B cell (primary cell): Measurements from ENCODE around the gene BIRC2. TPM values are rescaled to one million over a fixed set of nuclear protein-coding genes. Genes with fewer than 3 reads are reported as not detected.

ENCODE experiments used
- ATAC-seq: fragments of 200-7000 bp; cut with Tn5 transposase; one replicate; pipeline ENCODE4 v1.10.0; 2021; ENCODE audit warnings: low read depth, mild to moderate bottlenecking, moderate number of reproducible peaks, moderate library complexity
- CTCF ChIA-PET: fragments of 350-600 bp; sonication (Branson Sonifier 250); formaldehyde crosslinking; loops from one replicate; lab custom pipeline; 2021; ENCODE audit warnings: antibody characterized with exemption, inconsistent platforms; lab: Charles Lee
- POLR2A ChIA-PET: fragments of 350-600 bp; sonication (Branson Sonifier 250); formaldehyde crosslinking; loops from one replicate; lab custom pipeline; 2021; ENCODE audit warnings: antibody characterized with exemption; lab: Charles Lee
- DNase-seq: peaks from one replicate; pipeline ENCODE4 v3.0.0; 2013
- H2AFZ ChIP-seq: 2 replicates; pipeline ENCODE4 v1.6.1; 2012; ENCODE audit warnings: mild to moderate bottlenecking, low read depth, low read length; ENCODE audit not compliant: insufficient read depth, poor library complexity, severe bottlenecking
- H3K27ac ChIP-seq, 2 donors: 1 replicate in 1 of 2; 2 replicates in 1 of 2; pipeline ENCODE4 v1.5.1; 2012 to 2013; ENCODE audit warnings: low read length in 2 of 2, mild to moderate bottlenecking in 2 of 2, moderate library complexity in 1 of 2
- H3K27me3 ChIP-seq, 4 experiments: fragments of 200-600 bp in 1 of 4; sonication (generic) in 1 of 4; replicated peaks in 1 of 4; 1 replicate in 2 of 4; 2 replicates in 2 of 4; pipeline versions ENCODE4 v1.6.1 to v1.7.0; 2013 to 2016; ENCODE audit warnings: low read length in 3 of 4, mild to moderate bottlenecking in 2 of 4, mixed read lengths in 1 of 4, moderate library complexity in 1 of 4; ENCODE audit not compliant: insufficient read depth in 4 of 4, control insufficient read depth in 3 of 4; ENCODE audit errors: control extremely low read depth in 1 of 4
- H3K36me3 ChIP-seq, 2 experiments: replicated peaks in 1 of 2; 1 replicate in 1 of 2; 2 replicates in 1 of 2; pipeline versions ENCODE4 v1.6.1 to v1.7.1; 2013; ENCODE audit warnings: low read length in 1 of 2; ENCODE audit not compliant: insufficient read depth in 2 of 2, control insufficient read depth in 1 of 2; ENCODE audit errors: control extremely low read depth in 1 of 2, extremely low read depth in 1 of 2
- H3K4me1 ChIP-seq, 2 donors: fragments of 200-600 bp in 1 of 2; sonication (generic) in 1 of 2; 1 replicate in 1 of 2; 2 replicates in 1 of 2; pipeline versions ENCODE4 v1.5.1 to v1.6.1; 2013 to 2017; ENCODE audit warnings: low read length in 2 of 2; ENCODE audit not compliant: control insufficient read depth in 2 of 2, insufficient read depth in 2 of 2
- H3K4me2 ChIP-seq: replicated peaks from 2 replicates; pipeline ENCODE3; 2012; ENCODE audit warnings: mild to moderate bottlenecking, low read depth, low read length; ENCODE audit not compliant: poor library complexity, severe bottlenecking
- H3K4me3 ChIP-seq, 5 experiments: fragments of 200-600 bp in 1 of 5; sonication (generic) in 1 of 5; 1 replicate in 3 of 5; 2 replicates in 2 of 5; pipeline versions ENCODE4 v1.5.1 to v1.7.0; 2011 to 2016; ENCODE audit warnings: low read length in 4 of 5, mild to moderate bottlenecking in 4 of 5, low read depth in 2 of 5, control low read depth in 1 of 5, moderate library complexity in 1 of 5; ENCODE audit not compliant: insufficient read depth in 1 of 5; ENCODE audit errors: control extremely low read depth in 1 of 5, extremely low read depth in 1 of 5
- H3K79me2 ChIP-seq: fragments of 200-600 bp; sonication (generic); one replicate; pipeline ENCODE4 v1.6.0; 2016; ENCODE audit warnings: low read length; ENCODE audit not compliant: control insufficient read depth, insufficient read depth
- H3K9ac ChIP-seq: fragments of 200-600 bp; sonication (generic); 2 replicates; pipeline ENCODE4 v1.6.1; 2017; ENCODE audit warnings: mild to moderate bottlenecking, low read length, moderate library complexity
- H3K9me3 ChIP-seq, 3 donors: one replicate each; pipeline versions ENCODE4 v1.6.1 to v1.7.1; 2013; ENCODE audit warnings: low read length in 2 of 3; ENCODE audit not compliant: control insufficient read depth in 2 of 3, insufficient read depth in 1 of 3; ENCODE audit errors: control extremely low read depth in 1 of 3
- H4K20me1 ChIP-seq: 2 replicates; pipeline ENCODE4 v1.6.0; 2012; ENCODE audit warnings: mild to moderate bottlenecking, low read length; ENCODE audit not compliant: insufficient read depth, control insufficient read depth, poor library complexity, severe bottlenecking
- H3K27ac Mint-ChIP-seq: one replicate; pipeline ENCODE4 v1.8.0; 2021; ENCODE audit warnings: mixed read lengths
- H3K27me3 Mint-ChIP-seq: one replicate; pipeline ENCODE4 v1.8.0; 2021; ENCODE audit warnings: mixed read lengths
- H3K4me1 Mint-ChIP-seq: one replicate; pipeline ENCODE4 v1.8.0; 2021; ENCODE audit warnings: mixed read lengths
- H3K4me3 Mint-ChIP-seq: one replicate; pipeline ENCODE4 v1.8.0; 2021; ENCODE audit warnings: mixed read lengths
- H3K9me3 Mint-ChIP-seq: one replicate; pipeline ENCODE4 v1.8.0; 2022; ENCODE audit warnings: mixed read lengths; ENCODE audit not compliant: insufficient read depth
- CTCF ChIP-seq: fragments of 200-600 bp; IDR thresholded peaks from one replicate; pipeline ENCODE4 v1.8.0; 2022; ENCODE audit warnings: antibody characterized with exemption, mild to moderate bottlenecking
- EZH2 ChIP-seq: IDR thresholded peaks from 2 replicates; pipeline ENCODE4 v1.6.1; 2012; ENCODE audit warnings: borderline replicate concordance, low read depth, mild to moderate bottlenecking, moderate library complexity, low read length; ENCODE audit not compliant: insufficient read depth, poor library complexity, severe bottlenecking
- WGBS: methylation state at CpG from one replicate; pipeline ENCODE4 v1.1.5; 2013; ENCODE audit warnings: missing lambda C conversion rate; ENCODE audit not compliant: insufficient coverage; 5-methylcytosine and 5-hydroxymethylcytosine counted together
- intact Hi-C: fragments of 100-400 bp; cut with micrococcal nuclease; formaldehyde crosslinking; loops from one replicate; pipeline ENCODE4 v1.10.0; 2022
- polyA plus RNA-seq: library from polyadenylated mRNA; depleted of rRNA; stranded (reverse); fragments of >200 nt; gene quantifications from 2 replicates; pipeline ENCODE4 v1.2.3, GENCODE V29; 2012
- total RNA-seq, 2 donors: library from RNA; stranded (reverse); fragments of 120-200 nt in 1 of 2; gene quantifications; 1 replicate in 1 of 2; 2 replicates in 1 of 2; pipeline versions ENCODE4 v1.2.3 to v1.2.4, GENCODE V29; 2013 to 2022

The BIRC2 gene
- total and polyA plus RNA-seq, 2 donors (not counting 1 experiment from before 2014, with no cell fraction given), result 20.1 to 51.0 TPM

GRCh38 chr11:102318469-102318868 is 28.5 kb upstream of the BIRC2 start:
- Mint-ChIP-seq H3K27ac (peak overlapping the region; percentile 95), H3K4me3 (peak overlapping the region; percentile 100), H3K27me3 (no peaks in the 10 kb centered on the region), H3K4me1 (peaks cover 60% of the 10 kb centered on the region), H3K9me3 (no peaks in the 10 kb centered on the region)
- ChIA-PET CTCF (interaction anchor here (0.7 to 17.9 kb wide), 10 partner anchors 8 to 178 kb away, joined by 3 to 588 read pairs (median 5); no protein-coding TSS in a partner anchor), POLR2A (interaction anchor here (0.6 to 7.6 kb wide), 10 partner anchors 10 to 30 kb away, joined by 3 to 105 read pairs (median 6); partner anchors contain the start of gene BIRC2)
- no peak for TF ChIP-seq EZH2
- TF ChIP-seq CTCF, result no peak
- intact Hi-C loops, result loop anchor here (1.0 kb wide), 1 partner anchor 30 kb away; no protein-coding TSS in a partner anchor
- H3K4me3 ChIP-seq, result peak overlapping the region; percentile 76 to 100 (median 92)
- H3K36me3 ChIP-seq, result peaks cover 8 to 40% of the 10 kb centered on the region in 2 experiments
- H3K27me3 ChIP-seq, result no peaks in the 10 kb centered on the region
- DNase-seq, result peak; percentile 64
- no peak overlapping the region for H2AFZ ChIP-seq
- H3K9ac ChIP-seq, result peak overlapping the region; percentile 94
- peaks cover 47% of the 10 kb centered on the region for H4K20me1 ChIP-seq
- 0% methylated on average over 1 of the region's 1 CpG for WGBS
- H3K4me2 ChIP-seq, result peak overlapping the region; percentile 77
- peaks cover 72% of the 10 kb centered on the region for H3K79me2 ChIP-seq
- peak overlapping the region; percentile 96 to 98 for H3K27ac ChIP-seq
- peaks cover 48 to 56% of the 10 kb centered on the region in 2 donors for H3K4me1 ChIP-seq
- ATAC-seq, result no peak
- peaks cover 0 to 1% (median 0%) of the 10 kb centered on the region in 3 donors for H3K9me3 ChIP-seq

- intact Hi-C loops, result no loop called here
Measured at GRCh38 chr11:102319544-102319943, 27.5 kb upstream of the BIRC2 start.

More at GRCh38 chr11:102319544-102319943, 27.5 kb upstream of the BIRC2 start:
- Histone ChIP-seq H3K36me3 (peaks cover 12 to 51% of the 10 kb centered on the region in 2 experiments), H3K9ac (peak overlapping the region; percentile 94), H3K27me3 (no peaks in the 10 kb centered on the region), H3K4me3 (peak overlapping the region; percentile 76 to 100 (median 92)), H3K9me3 (peaks cover 0 to 1% (median 0%) of the 10 kb centered on the region in 3 donors), H3K79me2 (peaks cover 72% of the 10 kb centered on the region), H3K4me1 (peaks cover 40 to 55% of the 10 kb centered on the region in 2 donors), H2AFZ (no peak overlapping the region), H4K20me1 (peaks cover 56% of the 10 kb centered on the region), H3K4me2 (peak overlapping the region; percentile 77), H3K27ac (peak overlapping the region; percentile 55 to 98)
- DNase-seq (no peak), ATAC-seq (no peak)
- H3K4me1 Mint-ChIP-seq, result peaks cover 58% of the 10 kb centered on the region
- no peaks in the 10 kb centered on the region for H3K9me3 Mint-ChIP-seq
- TF ChIP-seq EZH2 (no peak), CTCF (no peak)
- no peaks in the 10 kb centered on the region for H3K27me3 Mint-ChIP-seq
- H3K4me3 Mint-ChIP-seq, result peak overlapping the region; percentile 100
- WGBS, result 37% methylated on average over 2 of the region's 2 CpGs
- CTCF ChIA-PET, result interaction anchor here (0.8 to 17.9 kb wide), 9 partner anchors 11 to 347 kb away, joined by 3 to 588 read pairs (median 7); no protein-coding TSS in a partner anchor
- H3K27ac Mint-ChIP-seq, result peak overlapping the region; percentile 87
- POLR2A ChIA-PET, result interaction anchor here (0.6 to 7.6 kb wide), 4 partner anchors 22 to 109 kb away, joined by 5 to 105 read pairs (median 8); no protein-coding TSS in a partner anchor
